Esophagus muscularis mucosa (tissue), 4 donors: ENCODE results near the gene KLHL30. TPM values are rescaled to one million over a fixed set of nuclear protein-coding genes. Genes with fewer than 3 reads are reported as not detected.

Experiments
- DNase-seq: peaks from one replicate; pipeline ENCODE4 v3.0.0-alpha.2; 2017; ENCODE audit errors: extremely low spot score
- H3K27ac ChIP-seq, 4 donors: fragments of 200-600 bp; sonication (generic); replicated peaks in 1 of 4; 1 replicate in 3 of 4; 2 replicates in 1 of 4; pipeline ENCODE4 v1.5.1; 2016 to 2019; ENCODE audit warnings: mild to moderate bottlenecking in 1 of 4
- H3K27me3 ChIP-seq, 4 donors: fragments of 200-600 bp; sonication (generic); one replicate each; pipeline versions ENCODE4 v1.5.1 to v1.6.0; 2016 to 2019
- H3K36me3 ChIP-seq, 4 donors: fragments of 200-600 bp; sonication (generic); one replicate each; pipeline ENCODE4 v1.5.1; 2016 to 2019
- H3K4me1 ChIP-seq, 4 donors: fragments of 200-600 bp; sonication (generic); one replicate each; pipeline ENCODE4 v1.5.1; 2016 to 2019
- H3K4me3 ChIP-seq, 4 donors: fragments of 200-600 bp; sonication (generic); 1 replicate in 2 of 4; 2 replicates in 2 of 4; pipeline ENCODE4 v1.5.1; 2016 to 2019; ENCODE audit warnings: mild to moderate bottlenecking in 4 of 4, moderate library complexity in 1 of 4
- H3K9me3 ChIP-seq, 4 donors: fragments of 200-600 bp; sonication (generic); 1 replicate in 3 of 4; 2 replicates in 1 of 4; pipeline ENCODE4 v1.5.1; 2016 to 2019
- EP300 ChIP-seq: sonication (generic); formaldehyde crosslinking; IDR thresholded peaks from one replicate; pipeline ENCODE4 v1.6.1; 2017; ENCODE audit warnings: antibody characterized with exemption
- POLR2A ChIP-seq: fragments of 450-650 bp; IDR thresholded peaks from one replicate; pipeline ENCODE4 v1.6.1; 2017; ENCODE audit warnings: antibody characterized with exemption, moderate library complexity, mild to moderate bottlenecking, low read depth
- POLR2AphosphoS5 ChIP-seq, 2 donors: sonication (generic); formaldehyde crosslinking; IDR thresholded peaks; one replicate each; pipeline ENCODE4 v1.6.1; 2017; ENCODE audit warnings: antibody characterized with exemption in 2 of 2
- WGBS: methylation state at CpG from one replicate; pipeline ENCODE4 v1.1.5; 2018; 5-methylcytosine and 5-hydroxymethylcytosine counted together
- intact Hi-C: fragments of 100-400 bp; cut with DNase I; formaldehyde crosslinking; loops from one replicate; pipeline ENCODE4 v1.15.1; 2023
- total RNA-seq, 4 donors: library from RNA; depleted of rRNA; stranded (reverse); fragments of >200 nt; gene quantifications; one replicate each; pipeline versions ENCODE4 v1.1.0 to v1.2.1, GENCODE V29; 2016
- TF ChIP-seq, protein P1 (sequence below), 3 experiments: fragments of 200-600 bp in 2 of 3; fragments of 450-650 bp in 1 of 3; sonication (generic) in 2 of 3; IDR thresholded peaks; one replicate each; pipeline ENCODE4 v1.5.1; 2017 to 2019; ENCODE audit warnings: antibody characterized with exemption in 3 of 3, mild to moderate bottlenecking in 2 of 3, moderate library complexity in 1 of 3

KLHL30 gene
- total RNA-seq, 4 donors from 2014 or later = 1.2 to 8.0 (median 4.4) TPM

DNA sequence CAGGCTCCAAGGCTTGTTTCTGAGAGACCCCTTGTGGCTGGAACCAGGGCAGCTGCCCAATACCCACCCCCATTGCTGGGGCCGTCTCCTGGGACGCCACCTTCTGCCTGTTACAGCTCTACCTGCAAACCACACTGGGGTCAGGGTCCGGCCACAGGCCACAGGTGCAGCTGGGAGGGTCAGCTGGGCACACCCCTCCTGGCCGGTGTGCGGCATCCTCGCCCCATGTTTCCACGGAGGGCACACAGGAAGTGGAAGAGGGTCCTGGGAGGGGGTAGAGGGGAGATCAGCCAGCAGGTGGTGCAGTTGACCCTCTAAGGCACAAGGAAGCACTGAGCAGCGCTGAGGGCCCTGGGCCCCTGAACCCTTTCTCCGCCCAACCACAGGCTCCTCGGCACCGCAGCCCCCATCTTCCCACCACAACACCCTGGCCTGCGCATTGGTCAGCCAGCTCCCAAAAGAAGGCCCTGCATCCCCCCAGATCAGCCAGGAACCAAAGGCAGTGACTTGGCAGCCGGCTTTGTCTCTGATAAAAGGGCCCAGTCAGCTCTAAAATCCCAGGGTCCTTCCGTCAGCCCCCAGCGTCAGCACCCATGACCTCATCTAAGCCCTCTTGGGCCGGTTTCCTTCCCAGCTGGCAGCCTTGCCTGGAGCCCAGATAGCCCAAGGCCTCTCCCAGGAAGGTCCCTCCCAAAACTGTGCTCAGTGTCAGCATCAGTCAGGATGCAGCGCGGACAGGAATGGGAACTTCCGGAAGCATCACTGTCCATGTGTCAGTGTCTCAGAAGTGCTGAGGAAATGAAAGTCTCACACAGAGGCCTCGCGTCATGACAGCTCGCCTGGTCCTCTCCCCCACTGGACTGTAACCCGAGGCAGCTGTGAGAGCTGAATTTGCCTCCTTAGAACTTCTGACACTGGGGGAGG lies 22.0 kb downstream of the KLHL30 start:
- peaks cover 11 to 44% (median 35%) of the 10 kb centered on the region in 4 donors for H3K4me1 ChIP-seq
- no peaks in the 10 kb centered on the region for H3K9me3 ChIP-seq
- no peak overlapping the region for H3K27ac ChIP-seq
- H3K4me3 ChIP-seq = no peak overlapping the region
- intact Hi-C loops = no loop called here
- H3K36me3 ChIP-seq = no peaks in the 10 kb centered on the region
- TF ChIP-seq, protein P1, sequence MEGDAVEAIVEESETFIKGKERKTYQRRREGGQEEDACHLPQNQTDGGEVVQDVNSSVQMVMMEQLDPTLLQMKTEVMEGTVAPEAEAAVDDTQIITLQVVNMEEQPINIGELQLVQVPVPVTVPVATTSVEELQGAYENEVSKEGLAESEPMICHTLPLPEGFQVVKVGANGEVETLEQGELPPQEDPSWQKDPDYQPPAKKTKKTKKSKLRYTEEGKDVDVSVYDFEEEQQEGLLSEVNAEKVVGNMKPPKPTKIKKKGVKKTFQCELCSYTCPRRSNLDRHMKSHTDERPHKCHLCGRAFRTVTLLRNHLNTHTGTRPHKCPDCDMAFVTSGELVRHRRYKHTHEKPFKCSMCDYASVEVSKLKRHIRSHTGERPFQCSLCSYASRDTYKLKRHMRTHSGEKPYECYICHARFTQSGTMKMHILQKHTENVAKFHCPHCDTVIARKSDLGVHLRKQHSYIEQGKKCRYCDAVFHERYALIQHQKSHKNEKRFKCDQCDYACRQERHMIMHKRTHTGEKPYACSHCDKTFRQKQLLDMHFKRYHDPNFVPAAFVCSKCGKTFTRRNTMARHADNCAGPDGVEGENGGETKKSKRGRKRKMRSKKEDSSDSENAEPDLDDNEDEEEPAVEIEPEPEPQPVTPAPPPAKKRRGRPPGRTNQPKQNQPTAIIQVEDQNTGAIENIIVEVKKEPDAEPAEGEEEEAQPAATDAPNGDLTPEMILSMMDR (IDR thresholded peaks at IDR 0.05) = peak in 2 of 3 experiments; percentile 12 to 24
- no peak for TF ChIP-seq EP300
- TF ChIP-seq POLR2A = no peak
- TF ChIP-seq POLR2AphosphoS5 (IDR thresholded peaks at IDR 0.05) = no peak
- peaks cover 0 to 70% (median 23%) of the 10 kb centered on the region in 4 donors for H3K27me3 ChIP-seq
- no peak for DNase-seq
- 75% methylated on average over 21 of the region's 23 CpGs for WGBS

DNA sequence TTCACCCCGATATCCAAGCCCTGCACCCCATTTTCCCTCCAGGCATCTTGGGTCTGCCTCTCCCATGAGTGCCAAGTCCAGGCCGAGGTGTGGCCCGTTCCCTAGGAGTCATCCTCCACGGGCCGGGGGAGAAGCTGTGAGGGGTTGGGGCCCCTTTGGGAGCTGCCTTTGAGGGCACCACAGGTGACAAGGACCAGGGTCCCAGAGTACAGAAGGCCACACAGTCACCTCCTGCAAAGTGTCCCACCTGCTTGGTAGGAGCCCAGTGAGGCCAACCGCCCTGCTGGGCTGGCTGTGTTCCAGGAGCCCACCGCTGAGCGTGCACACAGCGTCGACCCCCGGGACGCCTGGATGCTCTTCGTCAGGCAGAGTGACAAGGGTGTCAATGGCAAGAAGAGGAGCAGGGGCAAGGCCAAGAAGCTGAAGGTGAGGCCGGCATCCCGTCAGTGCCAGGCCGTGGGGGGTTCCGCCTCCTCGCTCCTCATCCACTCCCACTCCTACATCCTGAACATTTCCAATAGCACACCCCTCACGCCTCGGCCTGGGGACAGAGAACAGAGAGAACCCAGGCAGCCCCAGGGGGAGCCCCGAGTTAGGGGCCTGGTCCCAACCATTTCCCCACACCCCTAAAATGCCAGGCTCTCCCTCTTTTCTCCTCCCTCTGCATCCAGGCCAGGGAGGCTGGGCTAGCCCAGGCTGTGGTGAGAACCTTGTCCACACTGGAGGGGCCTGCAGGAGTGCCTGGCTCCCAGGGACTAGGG lies 23.0 kb downstream of the KLHL30 start:
- DNase-seq = no peak

DNA sequence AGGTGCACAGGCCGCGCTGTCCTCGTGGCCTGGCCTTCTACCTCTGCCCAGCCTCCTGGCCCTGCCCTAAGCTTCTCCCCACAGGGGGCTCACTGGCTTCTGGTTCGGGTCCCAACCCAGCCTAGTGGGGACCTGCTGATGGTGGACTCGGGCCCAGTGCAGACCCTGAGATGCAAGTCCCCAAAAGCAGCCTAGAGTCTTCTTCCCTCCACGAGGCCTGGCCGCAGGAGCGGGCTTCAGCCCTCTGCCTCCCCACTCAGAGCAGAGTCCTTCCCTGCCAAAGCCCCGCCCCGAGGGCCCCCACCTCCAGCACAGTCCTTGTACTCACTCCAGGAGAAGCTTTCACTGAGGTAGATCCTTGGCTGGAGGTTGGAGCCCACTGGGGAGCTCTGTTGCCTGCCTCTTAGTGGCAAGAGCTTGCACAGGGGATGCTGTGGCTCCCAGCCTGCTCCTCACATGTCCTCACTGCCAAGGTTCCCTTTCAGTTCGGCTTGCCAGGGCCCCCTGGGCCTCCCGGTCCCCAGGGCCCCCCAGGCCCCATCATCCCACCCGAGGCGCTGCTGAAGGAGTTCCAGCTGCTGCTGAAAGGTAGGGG lies 23.9 kb downstream of the KLHL30 start:
- WGBS = 71% methylated on average over 7 of the region's 14 CpGs
- peaks cover 11 to 41% (median 34%) of the 10 kb centered on the region in 4 donors for H3K4me1 ChIP-seq
- intact Hi-C loops = no loop called here
- H3K27ac ChIP-seq = no peak overlapping the region
- H3K9me3 ChIP-seq = no peaks in the 10 kb centered on the region
- no peak for DNase-seq
- peaks cover 0 to 11% (median 5%) of the 10 kb centered on the region in 4 donors for H3K36me3 ChIP-seq
- H3K4me3 ChIP-seq = no peak overlapping the region
- peaks cover 0 to 70% (median 23%) of the 10 kb centered on the region in 4 donors for H3K27me3 ChIP-seq
- TF ChIP-seq POLR2AphosphoS5 (IDR thresholded peaks at IDR 0.05) (no peak), EP300 (no peak), POLR2A (no peak)
- TF ChIP-seq, protein P1 (IDR thresholded peaks at IDR 0.05) = no peak

More for the DNA sequence above, 23.0 kb downstream of the KLHL30 start:
- peaks cover 11 to 41% (median 34%) of the 10 kb centered on the region in 4 donors for H3K4me1 ChIP-seq
- no peak overlapping the region for H3K27ac ChIP-seq
- no peak overlapping the region for H3K4me3 ChIP-seq
- WGBS = 93% methylated on average over 6 of the region's 21 CpGs
- H3K36me3 ChIP-seq = peaks cover 0 to 3% (median 0%) of the 10 kb centered on the region in 4 donors
- TF ChIP-seq POLR2AphosphoS5 (IDR thresholded peaks at IDR 0.05) (no peak), POLR2A (no peak), EP300 (no peak)
- TF ChIP-seq, protein P1 (IDR thresholded peaks at IDR 0.05) = no peak
- H3K27me3 ChIP-seq = peaks cover 0 to 70% (median 23%) of the 10 kb centered on the region in 4 donors
- intact Hi-C loops = no loop called here
- H3K9me3 ChIP-seq = no peaks in the 10 kb centered on the region

DNA sequence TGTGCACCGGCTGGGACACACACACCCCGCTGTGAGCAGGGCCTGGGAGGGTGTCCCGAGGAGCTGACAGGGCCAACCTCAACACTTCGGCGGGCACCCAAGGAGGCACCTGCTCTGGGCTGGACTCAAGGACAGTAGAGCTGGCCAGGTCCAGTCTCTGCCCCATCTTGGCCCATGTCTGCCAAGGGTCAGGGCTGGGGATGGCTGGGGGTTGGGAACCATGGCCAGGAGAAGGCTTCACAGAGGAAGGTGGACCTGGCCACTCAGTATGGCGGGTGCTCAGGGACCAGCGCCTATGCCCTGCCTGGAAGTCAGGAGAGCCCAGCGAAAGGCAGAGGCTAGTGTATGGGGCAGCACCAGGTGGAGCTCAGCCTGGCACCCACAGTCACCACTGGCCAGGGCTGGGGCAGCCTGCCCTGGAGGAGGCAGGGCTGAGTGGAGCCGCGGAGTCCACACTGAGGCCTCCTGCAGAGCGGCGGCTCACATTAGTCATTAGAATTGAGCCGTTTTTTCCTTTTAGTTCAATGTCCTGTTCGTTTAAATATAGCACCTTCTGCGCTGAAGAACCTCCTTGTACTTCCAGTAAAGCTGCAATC lies 24.5 kb downstream of the KLHL30 start:
- Histone ChIP-seq H3K27me3 (peaks cover 0 to 66% (median 23%) of the 10 kb centered on the region in 4 donors), H3K4me3 (no peak overlapping the region), H3K4me1 (peaks cover 11 to 41% (median 34%) of the 10 kb centered on the region in 4 donors), H3K27ac (no peak overlapping the region), H3K36me3 (peaks cover 0 to 17% (median 11%) of the 10 kb centered on the region in 4 donors), H3K9me3 (no peaks in the 10 kb centered on the region)
- intact Hi-C loops = no loop called here
- no peak for DNase-seq
- TF ChIP-seq POLR2AphosphoS5 (IDR thresholded peaks at IDR 0.05) (no peak), POLR2A (no peak), EP300 (no peak)
- TF ChIP-seq, protein P1 (IDR thresholded peaks at IDR 0.05) = no peak
- 76% methylated on average over 10 of the region's 15 CpGs for WGBS
